Measurements from ENCODE around the gene KRT13. TPM values are rescaled to one million over a fixed set of nuclear protein-coding genes. Genes with fewer than 3 reads are reported as not detected.

KRT13 gene
- total RNA-seq, 1 donor from 2014 or later = 2.9 TPM

GRCh38 chr17:41537614-41537954, 32.2 kb upstream of the KRT13 start:
- no peak for DNase-seq

- no peak for DNase-seq
Observed at GRCh38 chr17:41536741-41537613, 31.6 kb upstream of the KRT13 start.

GRCh38 chr17:41535764-41536481, 30.5 kb upstream of the KRT13 start:
- no peak for DNase-seq

- DNase-seq = no peak
Observed at GRCh38 chr17:41534899-41535546, 29.6 kb upstream of the KRT13 start.

GRCh38 chr17:41533613-41534012, 28.2 kb upstream of the KRT13 start:
- DNase-seq = no peak

GRCh38 chr17:41532947-41533570, 27.6 kb upstream of the KRT13 start:
- no peak for DNase-seq

GRCh38 chr17:41531993-41532392, 26.6 kb upstream of the KRT13 start:
- DNase-seq = no peak

- DNase-seq = no peak
Observed at GRCh38 chr17:41530062-41531048, 24.9 kb upstream of the KRT13 start.

GRCh38 chr17:41529491-41529915, 24.1 kb upstream of the KRT13 start:
- DNase-seq = no peak

GRCh38 chr17:41528959-41529353, 23.5 kb upstream of the KRT13 start:
- no peak for DNase-seq

GRCh38 chr17:41527063-41528023, 21.9 kb upstream of the KRT13 start:
- no peak for DNase-seq

- no peak for DNase-seq
Observed at GRCh38 chr17:41524261-41524660, 18.8 kb upstream of the KRT13 start.

GRCh38 chr17:41523787-41524186, 18.4 kb upstream of the KRT13 start:
- no peak for DNase-seq

GRCh38 chr17:41523225-41523593, 17.8 kb upstream of the KRT13 start:
- DNase-seq = no peak

- no peak for DNase-seq
Observed at GRCh38 chr17:41522301-41523224, 17.2 kb upstream of the KRT13 start.

GRCh38 chr17:41521574-41522261, 16.3 kb upstream of the KRT13 start:
- no peak for DNase-seq

GRCh38 chr17:41520821-41521521, 15.6 kb upstream of the KRT13 start:
- no peak for DNase-seq

Data from skin of body (tissue), 2 donors.